H1 (cell line): ENCODE measurements around the gene HADHB. TPM values are rescaled to one million over a fixed set of nuclear protein-coding genes. Genes with fewer than 3 reads are reported as not detected.

Experiments used
- CTCF ChIA-PET: fragments of 300-600 bp; sonication (Branson Sonifier 250); formaldehyde crosslinking; loops from one replicate; lab custom pipeline; 2021; ENCODE audit not compliant: partially characterized antibody; lab: Charles Lee
- POLR2A ChIA-PET: fragments of 300-600 bp; sonication (Branson Sonifier 250); formaldehyde crosslinking; loops from one replicate; lab custom pipeline; 2021; ENCODE audit warnings: inconsistent platforms; ENCODE audit not compliant: partially characterized antibody; lab: Charles Lee
- DNase-seq, 2 experiments: peaks; one replicate each; pipeline versions ENCODE4 v3.0.0 to v3.0.0-alpha.2; 2010 to 2022; ENCODE audit warnings: low spot score in 2 of 2, low read depth in 1 of 2, mixed read lengths in 1 of 2
- FAIRE-seq: peaks from 2 replicates; lab custom pipeline; 2011; peaks lifted over from hg19 to GRCh38; lab: Jason Lieb, UNC
- H2AFZ ChIP-seq: 2 replicates; pipeline ENCODE4 v1.8.1; 2012; ENCODE audit warnings: low read length, inconsistent platforms
- H2AK5ac ChIP-seq: 2 replicates; pipeline ENCODE4 v1.6.1; 2013; ENCODE audit warnings: low read depth, low read length
- H2BK120ac ChIP-seq: replicated peaks from 2 replicates; pipeline ENCODE3; 2013; ENCODE audit warnings: low read depth, low read length, inconsistent platforms
- H2BK12ac ChIP-seq: 2 replicates; pipeline ENCODE4 v1.6.1; 2013; ENCODE audit warnings: low read depth, low read length
- H2BK15ac ChIP-seq: 2 replicates; pipeline ENCODE4 v1.6.1; 2013; ENCODE audit warnings: low read length
- H2BK20ac ChIP-seq: 2 replicates; pipeline ENCODE4 v1.6.1; 2013; ENCODE audit warnings: low read length
- H2BK5ac ChIP-seq: 2 replicates; pipeline ENCODE4 v1.6.1; 2013; ENCODE audit warnings: low read depth, low read length
- H3K14ac ChIP-seq: 2 replicates; pipeline ENCODE4 v1.6.1; 2013; ENCODE audit warnings: inconsistent platforms; ENCODE audit not compliant: insufficient read length
- H3K18ac ChIP-seq: 2 replicates; pipeline ENCODE4 v1.6.1; 2013; ENCODE audit warnings: low read length; ENCODE audit errors: extremely low read depth
- H3K23ac ChIP-seq: 2 replicates; pipeline ENCODE4 v1.6.1; 2013; ENCODE audit warnings: inconsistent platforms; ENCODE audit not compliant: insufficient read length
- H3K23me2 ChIP-seq: 2 replicates; pipeline ENCODE4 v1.6.1; 2013; ENCODE audit warnings: low read depth, low read length
- H3K27ac ChIP-seq: 2 replicates; pipeline ENCODE4 v1.6.1; 2011; ENCODE audit warnings: low read depth, low read length, inconsistent platforms
- H3K27me3 ChIP-seq, 4 experiments: replicated peaks in 1 of 4; 1 replicate in 1 of 4; 2 replicates in 3 of 4; pipeline versions ENCODE4 v1.6.1 to v1.8.1; 2011 to 2013; ENCODE audit warnings: low read length in 3 of 4, mild to moderate bottlenecking in 3 of 4, inconsistent platforms in 2 of 4, mixed read lengths in 2 of 4, moderate library complexity in 1 of 4; ENCODE audit not compliant: control insufficient read depth in 3 of 4, insufficient read depth in 3 of 4; ENCODE audit errors: extremely low read depth in 1 of 4
- H3K36me3 ChIP-seq, 4 experiments: 2 replicates each; pipeline versions ENCODE4 v1.6.1 to v1.8.1; 2011 to 2013; ENCODE audit warnings: mild to moderate bottlenecking in 4 of 4, low read length in 3 of 4, moderate library complexity in 2 of 4, control low read depth in 1 of 4, inconsistent platforms in 1 of 4; ENCODE audit not compliant: insufficient read depth in 4 of 4, control insufficient read depth in 2 of 4
- H3K4ac ChIP-seq: replicated peaks from 2 replicates; pipeline ENCODE3; 2013; ENCODE audit warnings: low read length, low read depth, mixed read lengths, inconsistent platforms; ENCODE audit not compliant: insufficient read length
- H3K4me1 ChIP-seq, 4 experiments: replicated peaks in 1 of 4; 1 replicate in 1 of 4; 2 replicates in 3 of 4; pipeline versions ENCODE4 v1.6.1 to v1.8.1; 2011 to 2013; ENCODE audit warnings: low read length in 3 of 4, inconsistent platforms in 2 of 4, mixed read lengths in 1 of 4; ENCODE audit not compliant: insufficient read depth in 4 of 4, control insufficient read depth in 3 of 4
- H3K4me2 ChIP-seq, 2 experiments: 2 replicates each; pipeline versions ENCODE4 v1.6.1 to v1.8.1; 2011 to 2013; ENCODE audit warnings: low read depth in 2 of 2, low read length in 2 of 2, control low read depth in 1 of 2, inconsistent platforms in 1 of 2, mild to moderate bottlenecking in 1 of 2; ENCODE audit not compliant: insufficient read depth in 1 of 2
- H3K4me3 ChIP-seq, 4 experiments: fragments of 200-600, 300-600 bp in 1 of 4; sonication (generic), shearing (Covaris generic), sonication (Bioruptor Twin) in 1 of 4; 2 replicates each; pipeline versions ENCODE4 v1.5.1 to v1.8.1; 2011 to 2016; ENCODE audit warnings: low read length in 4 of 4, low read depth in 3 of 4, control low read depth in 2 of 4, inconsistent platforms in 2 of 4, mild to moderate bottlenecking in 2 of 4, mixed read lengths in 1 of 4, moderate library complexity in 1 of 4; ENCODE audit not compliant: insufficient read depth in 2 of 4; ENCODE audit errors: extremely low read depth in 1 of 4
- H3K56ac ChIP-seq: replicated peaks from 2 replicates; pipeline ENCODE3; 2013; ENCODE audit warnings: low read depth, mild to moderate bottlenecking, mixed read lengths, low read length, inconsistent platforms; ENCODE audit not compliant: insufficient read length
- H3K79me1 ChIP-seq: 2 replicates; pipeline ENCODE4 v1.6.1; 2013; ENCODE audit warnings: low read depth, low read length, control low read depth
- H3K79me2 ChIP-seq, 2 experiments: 2 replicates each; pipeline versions ENCODE4 v1.6.1 to v1.8.1; 2012 to 2013; ENCODE audit warnings: low read length in 2 of 2, mild to moderate bottlenecking in 2 of 2, inconsistent platforms in 1 of 2; ENCODE audit not compliant: insufficient read depth in 2 of 2, control insufficient read depth in 1 of 2
- H3K9ac ChIP-seq, 4 experiments: replicated peaks in 1 of 4; 1 replicate in 1 of 4; 2 replicates in 3 of 4; pipeline versions ENCODE4 v1.6.1 to v1.8.1; 2011 to 2013; ENCODE audit warnings: low read depth in 3 of 4, low read length in 3 of 4, control low read depth in 2 of 4, mild to moderate bottlenecking in 2 of 4, moderate library complexity in 2 of 4, inconsistent platforms in 1 of 4; ENCODE audit errors: extremely low read depth in 1 of 4
- H3K9me3 ChIP-seq, 2 experiments: 2 replicates each; pipeline versions ENCODE4 v1.6.1 to v1.8.1; 2012 to 2013; ENCODE audit warnings: mild to moderate bottlenecking in 2 of 2, moderate library complexity in 2 of 2, control low read depth in 1 of 2, inconsistent platforms in 1 of 2, low read depth in 1 of 2, low read length in 1 of 2, mixed read lengths in 1 of 2; ENCODE audit not compliant: insufficient read depth in 2 of 2
- H4K20me1 ChIP-seq, 2 experiments: replicated peaks in 1 of 2; 2 replicates each; pipeline versions ENCODE3 to v1.8.1; 2011 to 2013; ENCODE audit warnings: inconsistent platforms in 2 of 2, low read length in 2 of 2, mild to moderate bottlenecking in 1 of 2; ENCODE audit not compliant: insufficient read depth in 2 of 2, control insufficient read depth in 1 of 2
- H4K5ac ChIP-seq: 2 replicates; pipeline ENCODE4 v1.6.1; 2013; ENCODE audit warnings: low read length, low read depth, mixed read lengths, inconsistent platforms; ENCODE audit not compliant: insufficient read length
- H4K8ac ChIP-seq: 2 replicates; pipeline ENCODE4 v1.8.0; 2013; ENCODE audit warnings: mild to moderate bottlenecking, moderate library complexity, low read length, inconsistent platforms; ENCODE audit not compliant: insufficient read depth; ENCODE audit errors: extremely low read depth
- H4K91ac ChIP-seq: replicated peaks from 2 replicates; pipeline ENCODE3; 2013; ENCODE audit warnings: low read length, mixed read lengths, inconsistent platforms; ENCODE audit not compliant: insufficient read length
- EZH2 ChIP-seq: fragments of 200-600 bp; sonication (generic); IDR thresholded peaks from 2 replicates; pipeline ENCODE4 v1.7.1; 2012; ENCODE audit warnings: low read depth, mild to moderate bottlenecking, moderate library complexity, low read length, inconsistent platforms; ENCODE audit not compliant: severe bottlenecking
- KDM5A ChIP-seq: fragments of 200-600 bp; IDR thresholded peaks from 2 replicates; pipeline ENCODE4 v1.7.1; 2012; ENCODE audit warnings: mild to moderate bottlenecking, low read length, inconsistent platforms, mixed read lengths
- MAFK ChIP-seq: IDR thresholded peaks from 2 replicates; pipeline ENCODE4 v1.6.1; 2012; ENCODE audit warnings: low read depth, mild to moderate bottlenecking, improper control_type of control experiment, low read length
- SP1 ChIP-seq: IDR thresholded peaks from 2 replicates; pipeline ENCODE4 v1.6.1; 2011; ENCODE audit warnings: low read depth, low read length
- TAF7 ChIP-seq: optimal IDR thresholded peaks from 2 replicates; pipeline ENCODE3; 2011; ENCODE audit warnings: low read depth, mild to moderate bottlenecking, inconsistent platforms, low read length, moderate library complexity, borderline replicate concordance
- ZNF274 ChIP-seq: IDR thresholded peaks from 2 replicates; pipeline ENCODE4 v1.7.0; 2012; ENCODE audit warnings: low read length, borderline replicate concordance; ENCODE audit errors: extremely low read depth
- WGBS, 2 experiments: shearing (Covaris generic) in 1 of 2; methylation state at CpG; one replicate each; pipeline versions ENCODE4 v1.1.6 to v1.1.7; 2013 to 2015; ENCODE audit warnings: low lambda C conversion rate in 2 of 2, mixed read lengths in 2 of 2, inconsistent platforms in 1 of 2, low coverage in 1 of 2, missing lambda C conversion rate in 1 of 2; ENCODE audit not compliant: insufficient replicate concordance in 2 of 2, insufficient coverage in 1 of 2, insufficient read length in 1 of 2; ENCODE audit errors: extremely low coverage in 1 of 2, missing lambda C conversion rate in 1 of 2; 5-methylcytosine and 5-hydroxymethylcytosine counted together
- polyA plus RNA-seq, 7 experiments: library from polyadenylated mRNA; depleted of rRNA in 3 of 7; stranded (reverse) in 5 of 7; unstranded in 2 of 7; fragments of >200 nt in 5 of 7; fragments of 200-250 nt in 2 of 7; gene quantifications; 1 replicate in 5 of 7; 2 replicates in 1 of 7; 4 replicates in 1 of 7; pipeline versions ENCODE4 v1.2.1 to v1.2.3, GENCODE V29; 2011 to 2013; ENCODE audit warnings: missing spikeins in 2 of 7, mixed read lengths in 2 of 7
- total RNA-seq: library from RNA; stranded (reverse); fragmentation: NEBNext Ultra II Directional; extraction: Animal tissue kit (Norgen Biotek cat#: 25700); gene quantifications from 2 replicates; pipeline ENCODE4 v1.2.1, GENCODE V29; 2021

Gene HADHB
- total and polyA plus RNA-seq, 2 of the 8 experiments (the other 6 are each of a cell fraction or from before 2014, with no cell fraction given): 47.7 to 52.3 TPM

DNA sequence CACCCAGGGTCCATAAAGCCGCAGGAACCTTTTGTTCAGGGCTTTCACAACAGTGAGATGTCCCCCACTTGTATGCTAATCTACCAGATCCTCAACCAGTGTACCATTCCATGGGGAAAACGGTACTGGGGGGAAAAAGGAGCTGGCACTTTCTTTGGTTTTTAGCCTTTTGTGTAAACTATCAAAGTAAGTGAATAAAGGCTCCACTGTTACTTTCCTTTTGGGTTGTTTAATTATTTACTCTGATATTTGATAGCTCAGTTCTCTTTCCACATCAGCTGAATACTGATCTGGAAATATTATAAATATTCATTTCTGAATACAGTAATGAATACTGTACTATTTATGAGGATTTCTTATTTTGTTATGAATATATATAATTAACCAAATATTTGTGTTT lies 20.6 kb upstream of the HADHB start:
- Histone ChIP-seq H2BK15ac (no peak overlapping the region), H2BK120ac (no peak overlapping the region), H2AK5ac (no peak overlapping the region), H3K56ac (no peak overlapping the region), H3K23me2 (no peaks in the 10 kb centered on the region), H3K79me2 (no peaks in the 10 kb centered on the region), H3K14ac (no peak overlapping the region), H3K4me3 (no peak overlapping the region), H3K18ac (no peak overlapping the region), H2AFZ (no peak overlapping the region), H3K27me3 (no peaks in the 10 kb centered on the region), H3K4ac (no peak overlapping the region), H2BK5ac (no peak overlapping the region), H3K9me3 (no peaks in the 10 kb centered on the region), H4K8ac (no peak overlapping the region), H3K27ac (no peak overlapping the region), H3K36me3 (peaks cover 6 to 31% (median 17%) of the 10 kb centered on the region in 4 experiments; a peak in 6 of 8 replicates), H2BK20ac (no peak overlapping the region), H4K91ac (no peak overlapping the region), H3K79me1 (no peaks in the 10 kb centered on the region; the same call in 1 of the 2 replicates), H4K5ac (no peak overlapping the region), H3K9ac (no peak overlapping the region)
- no peak for DNase-seq
- ChIA-PET POLR2A (no interaction called here), CTCF (interaction anchor here (0.6 to 1.3 kb wide), 3 partner anchors 10 to 279 kb away, joined by 3 read pairs; no protein-coding TSS in a partner anchor)
- no peak for FAIRE-seq
- WGBS, 2 experiments: 88% methylated on average over 2 of the region's 2 CpGs; no CpG with 5 or more reads in 1 of the 2 experiments
- TF ChIP-seq EZH2 (no peak), ZNF274 (no peak), TAF7 (no peak), MAFK (no peak), SP1 (no peak), KDM5A (no peak)
- TF ChIP-seq, all 59 proteins: peak for 0
- H3K4me2 ChIP-seq: no peak overlapping the region
- no peak overlapping the region for H3K23ac ChIP-seq
- peaks cover 0 to 5% of the 10 kb centered on the region in 2 experiments for H4K20me1 ChIP-seq
- no peak overlapping the region for H2BK12ac ChIP-seq
- no peaks in the 10 kb centered on the region for H3K4me1 ChIP-seq
